ENCODE measurements around the gene VSIG10.

The VSIG10 gene

GRCh38 chr12:118145798-118146156, 42.0 kb upstream of the VSIG10 start (continued):
- no peak for TF ChIP-seq TOX (CRISPR knock-in tag; IDR thresholded peaks at IDR 0.05; ENCODE audit: borderline replicate concordance)
- no peak for TF ChIP-seq ZNF8 (CRISPR knock-in tag; IDR thresholded peaks at IDR 0.05)

DNA sequence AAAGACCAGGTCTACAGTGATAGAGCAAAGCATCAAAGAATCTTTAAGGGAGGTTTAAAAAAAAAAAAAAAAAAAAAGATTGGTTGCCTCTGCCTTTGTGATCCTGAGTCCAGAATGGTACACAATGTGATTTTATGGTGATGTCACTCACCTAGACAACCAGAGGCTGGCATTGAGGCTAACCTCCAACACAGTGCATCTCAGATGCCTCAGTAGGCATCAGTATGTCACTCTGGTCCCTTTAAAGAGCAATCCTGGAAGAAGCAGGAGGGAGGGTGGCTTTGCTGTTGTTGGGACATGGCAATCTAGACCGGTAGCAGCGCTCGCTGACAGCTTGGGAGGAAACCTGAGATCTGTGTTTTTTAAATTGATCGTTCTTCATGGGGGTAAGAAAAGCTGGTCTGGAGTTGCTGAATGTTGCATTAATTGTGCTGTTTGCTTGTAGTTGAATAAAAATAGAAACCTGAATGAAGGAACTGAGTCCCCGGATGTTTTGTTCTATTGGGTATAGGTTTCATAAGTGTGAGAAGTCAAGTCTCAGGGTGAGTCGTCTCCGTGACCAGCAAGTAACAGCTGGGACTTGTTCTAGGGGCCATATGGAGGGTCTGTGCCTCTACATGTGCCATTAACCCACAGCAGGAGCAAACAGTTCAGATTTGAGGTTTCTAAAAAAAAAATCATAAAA, 41.4 kb upstream of the VSIG10 start:
- no peak; the same call in 2 of the 3 replicates for ATAC-seq
- no peak for TF ChIP-seq ARNTL (CRISPR knock-in tag; IDR thresholded peaks at IDR 0.05; ENCODE audit: borderline replicate concordance, low read depth)

GRCh38 chr12:118144499-118144898, 40.7 kb upstream of the VSIG10 start:
- ATAC-seq, result no peak
- no peak for TF ChIP-seq OSR1 (CRISPR knock-in tag; IDR thresholded peaks at IDR 0.05)
- TF ChIP-seq PPARA (CRISPR knock-in tag; IDR thresholded peaks at IDR 0.05; ENCODE audit: borderline replicate concordance), result no peak
- no peak for TF ChIP-seq ZNF70 (CRISPR knock-in tag; IDR thresholded peaks at IDR 0.05)
- TF ChIP-seq ZNF565 (CRISPR knock-in tag; conservative IDR thresholded peaks at IDR 0.05; ENCODE audit: low read depth), result no peak
- no peak for TF ChIP-seq SNAI2 (CRISPR knock-in tag; IDR thresholded peaks at IDR 0.05)
- no peak for TF ChIP-seq TCF4 (CRISPR knock-in tag; IDR thresholded peaks at IDR 0.05; ENCODE audit: borderline replicate concordance)
- TF ChIP-seq BACH2 (CRISPR knock-in tag; IDR thresholded peaks at IDR 0.05; ENCODE audit: borderline replicate concordance), result no peak
- TF ChIP-seq ISL1 (CRISPR knock-in tag; IDR thresholded peaks at IDR 0.05), result no peak
- TF ChIP-seq CREB5 (CRISPR knock-in tag; IDR thresholded peaks at IDR 0.05; ENCODE audit: low read depth), result no peak

DNA sequence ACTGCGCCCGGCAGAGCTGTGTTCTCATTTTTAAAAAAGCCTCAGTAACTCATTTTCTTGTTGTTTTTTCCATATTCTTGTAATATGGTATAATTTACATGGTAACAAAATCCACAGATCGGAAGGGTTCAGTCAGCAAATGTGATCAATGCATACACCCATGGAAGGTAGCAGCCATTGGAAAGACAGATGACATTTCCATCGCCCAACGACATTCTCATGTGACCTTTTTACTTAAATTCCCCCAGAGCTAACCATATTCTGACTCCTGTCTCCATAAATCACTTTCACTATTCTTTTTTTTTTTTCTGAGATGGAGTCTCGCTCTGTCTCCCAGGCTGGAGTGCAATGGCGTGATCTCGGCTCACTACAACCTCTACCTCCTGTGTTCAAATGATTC, 37.0 kb upstream of the VSIG10 start:
- TF ChIP-seq PPARA (CRISPR knock-in tag; IDR thresholded peaks at IDR 0.05; ENCODE audit: borderline replicate concordance) (no peak), SNAI2 (CRISPR knock-in tag; IDR thresholded peaks at IDR 0.05) (no peak), ESRRG (CRISPR knock-in tag; IDR thresholded peaks at IDR 0.05) (no peak), GLIS3 (CRISPR knock-in tag; IDR thresholded peaks at IDR 0.05) (no peak), TOX (CRISPR knock-in tag; IDR thresholded peaks at IDR 0.05; ENCODE audit: borderline replicate concordance) (no peak), ISL1 (CRISPR knock-in tag; IDR thresholded peaks at IDR 0.05) (no peak), BACH2 (CRISPR knock-in tag; IDR thresholded peaks at IDR 0.05; ENCODE audit: borderline replicate concordance) (no peak), ZNF70 (CRISPR knock-in tag; IDR thresholded peaks at IDR 0.05) (no peak), OSR1 (CRISPR knock-in tag; IDR thresholded peaks at IDR 0.05) (no peak), ZC3H10 (CRISPR knock-in tag; IDR thresholded peaks at IDR 0.05) (no peak), RARB (CRISPR knock-in tag; IDR thresholded peaks at IDR 0.05) (no peak), CREB5 (CRISPR knock-in tag; IDR thresholded peaks at IDR 0.05; ENCODE audit: low read depth) (no peak), CSDC2 (CRISPR knock-in tag; IDR thresholded peaks at IDR 0.05) (no peak), ZFP3 (CRISPR knock-in tag; IDR thresholded peaks at IDR 0.05) (no peak), ARNTL (CRISPR knock-in tag; IDR thresholded peaks at IDR 0.05; ENCODE audit: borderline replicate concordance, low read depth) (no peak), ZNF565 (CRISPR knock-in tag; conservative IDR thresholded peaks at IDR 0.05; ENCODE audit: low read depth) (no peak), TCF4 (CRISPR knock-in tag; IDR thresholded peaks at IDR 0.05; ENCODE audit: borderline replicate concordance) (no peak)
- TF ChIP-seq, protein P1, sequence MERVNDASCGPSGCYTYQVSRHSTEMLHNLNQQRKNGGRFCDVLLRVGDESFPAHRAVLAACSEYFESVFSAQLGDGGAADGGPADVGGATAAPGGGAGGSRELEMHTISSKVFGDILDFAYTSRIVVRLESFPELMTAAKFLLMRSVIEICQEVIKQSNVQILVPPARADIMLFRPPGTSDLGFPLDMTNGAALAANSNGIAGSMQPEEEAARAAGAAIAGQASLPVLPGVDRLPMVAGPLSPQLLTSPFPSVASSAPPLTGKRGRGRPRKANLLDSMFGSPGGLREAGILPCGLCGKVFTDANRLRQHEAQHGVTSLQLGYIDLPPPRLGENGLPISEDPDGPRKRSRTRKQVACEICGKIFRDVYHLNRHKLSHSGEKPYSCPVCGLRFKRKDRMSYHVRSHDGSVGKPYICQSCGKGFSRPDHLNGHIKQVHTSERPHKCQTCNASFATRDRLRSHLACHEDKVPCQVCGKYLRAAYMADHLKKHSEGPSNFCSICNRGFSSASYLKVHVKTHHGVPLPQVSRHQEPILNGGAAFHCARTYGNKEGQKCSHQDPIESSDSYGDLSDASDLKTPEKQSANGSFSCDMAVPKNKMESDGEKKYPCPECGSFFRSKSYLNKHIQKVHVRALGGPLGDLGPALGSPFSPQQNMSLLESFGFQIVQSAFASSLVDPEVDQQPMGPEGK (CRISPR knock-in tag; IDR thresholded peaks at IDR 0.05; ENCODE audit: borderline replicate concordance), result no peak
- TF ChIP-seq, protein P2, sequence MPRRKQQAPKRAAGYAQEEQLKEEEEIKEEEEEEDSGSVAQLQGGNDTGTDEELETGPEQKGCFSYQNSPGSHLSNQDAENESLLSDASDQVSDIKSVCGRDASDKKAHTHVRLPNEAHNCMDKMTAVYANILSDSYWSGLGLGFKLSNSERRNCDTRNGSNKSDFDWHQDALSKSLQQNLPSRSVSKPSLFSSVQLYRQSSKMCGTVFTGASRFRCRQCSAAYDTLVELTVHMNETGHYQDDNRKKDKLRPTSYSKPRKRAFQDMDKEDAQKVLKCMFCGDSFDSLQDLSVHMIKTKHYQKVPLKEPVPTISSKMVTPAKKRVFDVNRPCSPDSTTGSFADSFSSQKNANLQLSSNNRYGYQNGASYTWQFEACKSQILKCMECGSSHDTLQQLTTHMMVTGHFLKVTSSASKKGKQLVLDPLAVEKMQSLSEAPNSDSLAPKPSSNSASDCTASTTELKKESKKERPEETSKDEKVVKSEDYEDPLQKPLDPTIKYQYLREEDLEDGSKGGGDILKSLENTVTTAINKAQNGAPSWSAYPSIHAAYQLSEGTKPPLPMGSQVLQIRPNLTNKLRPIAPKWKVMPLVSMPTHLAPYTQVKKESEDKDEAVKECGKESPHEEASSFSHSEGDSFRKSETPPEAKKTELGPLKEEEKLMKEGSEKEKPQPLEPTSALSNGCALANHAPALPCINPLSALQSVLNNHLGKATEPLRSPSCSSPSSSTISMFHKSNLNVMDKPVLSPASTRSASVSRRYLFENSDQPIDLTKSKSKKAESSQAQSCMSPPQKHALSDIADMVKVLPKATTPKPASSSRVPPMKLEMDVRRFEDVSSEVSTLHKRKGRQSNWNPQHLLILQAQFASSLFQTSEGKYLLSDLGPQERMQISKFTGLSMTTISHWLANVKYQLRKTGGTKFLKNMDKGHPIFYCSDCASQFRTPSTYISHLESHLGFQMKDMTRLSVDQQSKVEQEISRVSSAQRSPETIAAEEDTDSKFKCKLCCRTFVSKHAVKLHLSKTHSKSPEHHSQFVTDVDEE (CRISPR knock-in tag; IDR thresholded peaks at IDR 0.05), result no peak
- TF ChIP-seq, protein P3, sequence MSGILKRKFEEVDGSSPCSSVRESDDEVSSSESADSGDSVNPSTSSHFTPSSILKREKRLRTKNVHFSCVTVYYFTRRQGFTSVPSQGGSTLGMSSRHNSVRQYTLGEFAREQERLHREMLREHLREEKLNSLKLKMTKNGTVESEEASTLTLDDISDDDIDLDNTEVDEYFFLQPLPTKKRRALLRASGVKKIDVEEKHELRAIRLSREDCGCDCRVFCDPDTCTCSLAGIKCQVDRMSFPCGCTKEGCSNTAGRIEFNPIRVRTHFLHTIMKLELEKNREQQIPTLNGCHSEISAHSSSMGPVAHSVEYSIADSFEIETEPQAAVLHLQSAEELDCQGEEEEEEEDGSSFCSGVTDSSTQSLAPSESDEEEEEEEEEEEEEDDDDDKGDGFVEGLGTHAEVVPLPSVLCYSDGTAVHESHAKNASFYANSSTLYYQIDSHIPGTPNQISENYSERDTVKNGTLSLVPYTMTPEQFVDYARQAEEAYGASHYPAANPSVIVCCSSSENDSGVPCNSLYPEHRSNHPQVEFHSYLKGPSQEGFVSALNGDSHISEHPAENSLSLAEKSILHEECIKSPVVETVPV (CRISPR knock-in tag; IDR thresholded peaks at IDR 0.05), result no peak

More for the DNA sequence above, 37.0 kb upstream of the VSIG10 start:
- ATAC-seq, result no peak
